Caco-2 (cell line): Measurements from ENCODE around the gene OR6P1. TPM values are rescaled to one million over a fixed set of nuclear protein-coding genes. Genes with fewer than 3 reads are reported as not detected.

ENCODE experiments used
- Bru-seq: library from RNA; stranded (reverse); fragments of 400-500 nt; gene quantifications from one replicate; lab custom pipeline; 2021; lab: Mats Ljungman, UMichigan
- BruChase-seq, 2 experiments: library from RNA; stranded (reverse); fragments of 400-500 nt; gene quantifications; one replicate each; lab custom pipeline; 2021; lab: Mats Ljungman, UMichigan
- BruUV-seq: library from RNA; stranded (reverse); fragments of 400-500 nt; replicated peaks from 2 replicates; lab custom pipeline; 2021; lab: Mats Ljungman, UMichigan
- CTCF ChIA-PET: fragments of 300-600 bp; sonication (Branson Sonifier 250); formaldehyde crosslinking; loops from one replicate; lab custom pipeline; 2022; ENCODE audit warnings: antibody characterized with exemption; lab: Charles Lee
- POLR2A ChIA-PET: fragments of 300-600 bp; sonication (Branson Sonifier 250); formaldehyde crosslinking; loops from one replicate; lab custom pipeline; 2022; ENCODE audit warnings: antibody characterized with exemption; lab: Charles Lee
- DNase-seq, 2 experiments: peaks; one replicate each; pipeline versions ENCODE4 v3.0.0 to v3.0.0-alpha.2; 2020 to 2022
- H3K27me3 ChIP-seq: replicated peaks from 2 replicates; pipeline ENCODE4 v1.6.0; 2011; ENCODE audit warnings: low read length; ENCODE audit not compliant: control insufficient read depth, insufficient read depth
- H3K36me3 ChIP-seq: 2 replicates; pipeline ENCODE4 v1.5.1; 2011; ENCODE audit warnings: low read length; ENCODE audit not compliant: control insufficient read depth, insufficient read depth
- H3K4me1 ChIP-seq: fragments of 250-450 bp; sonication (Bioruptor Pico); 2 replicates; pipeline ENCODE4 v1.5.1; 2020; ENCODE audit warnings: mild to moderate bottlenecking
- H3K4me3 ChIP-seq: 2 replicates; pipeline ENCODE4 v1.5.1; 2011; ENCODE audit warnings: low read depth, mild to moderate bottlenecking, control low read depth, low read length
- H3K9me3 ChIP-seq: fragments of 250-450 bp; sonication (Bioruptor Pico); 2 replicates; pipeline ENCODE4 v1.5.1; 2020; ENCODE audit warnings: mild to moderate bottlenecking, moderate library complexity
- H3K27ac Mint-ChIP-seq: one replicate; pipeline ENCODE4 v1.8.0; 2022; ENCODE audit warnings: mixed read lengths; ENCODE audit not compliant: unreplicated experiment
- H3K27me3 Mint-ChIP-seq: one replicate; pipeline ENCODE4 v1.8.0; 2022; ENCODE audit warnings: mixed read lengths; ENCODE audit not compliant: insufficient read depth, unreplicated experiment
- H3K36me3 Mint-ChIP-seq: one replicate; pipeline ENCODE4 v1.8.0; 2022; ENCODE audit warnings: mild to moderate bottlenecking, mixed read lengths; ENCODE audit not compliant: insufficient read depth, unreplicated experiment
- H3K4me1 Mint-ChIP-seq: one replicate; pipeline ENCODE4 v1.8.0; 2022; ENCODE audit warnings: low read depth, mixed read lengths; ENCODE audit not compliant: unreplicated experiment
- H3K4me3 Mint-ChIP-seq: one replicate; pipeline ENCODE4 v1.8.0; 2022; ENCODE audit warnings: mild to moderate bottlenecking, moderate library complexity, mixed read lengths; ENCODE audit not compliant: unreplicated experiment
- H3K9me3 Mint-ChIP-seq: one replicate; pipeline ENCODE4 v1.8.0; 2022; ENCODE audit warnings: mixed read lengths; ENCODE audit not compliant: unreplicated experiment
- CTCF ChIP-seq, 2 experiments: fragments of 200-600 bp in 1 of 2; IDR thresholded peaks; 1 replicate in 1 of 2; 2 replicates in 1 of 2; pipeline versions ENCODE4 v1.5.1 to v1.8.0; 2011 to 2022; ENCODE audit warnings: antibody characterized with exemption in 1 of 2, control low read depth in 1 of 2, inconsistent platforms in 1 of 2, low read depth in 1 of 2, low read length in 1 of 2, mild to moderate bottlenecking in 1 of 2, moderate library complexity in 1 of 2; ENCODE audit not compliant: insufficient read depth in 1 of 2, severe bottlenecking in 1 of 2, unreplicated experiment in 1 of 2
- intact Hi-C: fragments of 100-400 bp; cut with micrococcal nuclease; formaldehyde crosslinking; loops from one replicate; pipeline ENCODE4 v1.10.0; 2022; ENCODE audit not compliant: unreplicated experiment
- long read RNA-seq: library from polyadenylated mRNA; stranded (forward); transcript quantifications from one replicate; pipeline ENCODE4 v2.0.0, GENCODE V29; 2022
- total RNA-seq: library from RNA; stranded (reverse); gene quantifications from 2 replicates; pipeline ENCODE4 v1.2.3, GENCODE V29; 2022

OR6P1 gene
- total RNA-seq (not detected in 2 replicates), Bru-seq, nascent RNA (percentile 11 among the genes with signal in this experiment), BruChase-seq, experiment 1, labeled RNA remaining after a 2-hour chase (percentile 8 among the genes with signal in this experiment), BruChase-seq, experiment 2, labeled RNA remaining after a 6-hour chase (not detected)
- long read RNA-seq: 0 reads

- TF ChIP-seq CTCF (IDR thresholded peaks at IDR 0.05; ENCODE audit: insufficient read depth in 1 of 2, low read depth in 1 of 2, low read length in 1 of 2, severe bottlenecking in 1 of 2, unreplicated experiment in 1 of 2): no peak
- no peaks in the 10 kb centered on the region for H3K9me3 Mint-ChIP-seq
- peaks cover 4% of the 10 kb centered on the region for H3K27me3 Mint-ChIP-seq
- H3K36me3 Mint-ChIP-seq: no peaks in the 10 kb centered on the region
- Histone ChIP-seq H3K27me3 (no peaks in the 10 kb centered on the region), H3K4me3 (no peak within 1 kb of the TSS), H3K4me1 (no peaks in the 10 kb centered on the region), H3K36me3 (no peaks in the 10 kb centered on the region), H3K9me3 (no peaks in the 10 kb centered on the region)
- H3K4me3 Mint-ChIP-seq: no peak within 1 kb of the TSS
- ChIA-PET POLR2A (no interaction called here), CTCF (no interaction called here)
- H3K4me1 Mint-ChIP-seq: no peaks in the 10 kb centered on the region
- no TSS peak for BruUV-seq
- intact Hi-C loops: no loop called here
- no peak for DNase-seq
- H3K27ac Mint-ChIP-seq: no peak within 1 kb of the TSS
Measured at GRCh38 chr1:158570480-158570879, at the start of gene OR6P1. Gene OR6P1, minus strand, starts transcription at chr1:158570580. Its CDS starts 6,976 bp downstream, at chr1:158563604.

GRCh38 chr1:158613764-158614163 lies 43.4 kb upstream of the OR6P1 start:
- H3K36me3 Mint-ChIP-seq: no peaks in the 10 kb centered on the region
- H3K9me3 ChIP-seq: no peaks in the 10 kb centered on the region
- H3K9me3 Mint-ChIP-seq: no peaks in the 10 kb centered on the region
- no peak overlapping the region for H3K4me3 ChIP-seq
- ChIA-PET POLR2A (no interaction called here), CTCF (no interaction called here)
- no peaks in the 10 kb centered on the region for H3K27me3 ChIP-seq
- intact Hi-C loops: no loop called here
- TF ChIP-seq CTCF (IDR thresholded peaks at IDR 0.05; ENCODE audit: insufficient read depth in 1 of 2, low read depth in 1 of 2, low read length in 1 of 2, severe bottlenecking in 1 of 2, unreplicated experiment in 1 of 2): no peak
- no TSS peak for BruUV-seq
- H3K27me3 Mint-ChIP-seq: peaks cover 6% of the 10 kb centered on the region
- H3K4me1 ChIP-seq: no peaks in the 10 kb centered on the region
- H3K4me1 Mint-ChIP-seq: no peaks in the 10 kb centered on the region
- no peak for DNase-seq
- no peak overlapping the region for H3K27ac Mint-ChIP-seq
- H3K36me3 ChIP-seq: no peaks in the 10 kb centered on the region
- H3K4me3 Mint-ChIP-seq: no peak overlapping the region

- H3K4me1 ChIP-seq: no peaks in the 10 kb centered on the region
- no peaks in the 10 kb centered on the region for H3K9me3 ChIP-seq
- TF ChIP-seq CTCF (IDR thresholded peaks at IDR 0.05; ENCODE audit: insufficient read depth in 1 of 2, low read depth in 1 of 2, low read length in 1 of 2, severe bottlenecking in 1 of 2, unreplicated experiment in 1 of 2): no peak
- no peaks in the 10 kb centered on the region for H3K27me3 ChIP-seq
- no peak overlapping the region for H3K4me3 ChIP-seq
- Mint-ChIP-seq H3K4me3 (no peak overlapping the region), H3K4me1 (no peaks in the 10 kb centered on the region), H3K9me3 (no peaks in the 10 kb centered on the region), H3K27me3 (peaks cover 10% of the 10 kb centered on the region), H3K27ac (no peak overlapping the region), H3K36me3 (no peaks in the 10 kb centered on the region)
- ChIA-PET POLR2A (no interaction called here), CTCF (no interaction called here)
- no peaks in the 10 kb centered on the region for H3K36me3 ChIP-seq
- intact Hi-C loops: no loop called here
- no peak for DNase-seq
- BruUV-seq: no TSS peak
Measured at GRCh38 chr1:158611916-158612315, 41.5 kb upstream of the OR6P1 start.
